HG03280 (cell line): Measurements from ENCODE around the gene SPAM1.
"Not testable (repeated sequence)": the region's sequence is repeated elsewhere in the genome, so short reads cannot be mapped to it uniquely, and the experiment has no call there.

Source experiments
- ATAC-seq: cut with Tn5 transposase; IDR thresholded peaks from one replicate; pipeline ENCODE4 v1.9.1; 2021; ENCODE audit warnings: mild to moderate bottlenecking, moderate library complexity; ENCODE audit not compliant: unreplicated experiment

SPAM1 gene

DNA sequence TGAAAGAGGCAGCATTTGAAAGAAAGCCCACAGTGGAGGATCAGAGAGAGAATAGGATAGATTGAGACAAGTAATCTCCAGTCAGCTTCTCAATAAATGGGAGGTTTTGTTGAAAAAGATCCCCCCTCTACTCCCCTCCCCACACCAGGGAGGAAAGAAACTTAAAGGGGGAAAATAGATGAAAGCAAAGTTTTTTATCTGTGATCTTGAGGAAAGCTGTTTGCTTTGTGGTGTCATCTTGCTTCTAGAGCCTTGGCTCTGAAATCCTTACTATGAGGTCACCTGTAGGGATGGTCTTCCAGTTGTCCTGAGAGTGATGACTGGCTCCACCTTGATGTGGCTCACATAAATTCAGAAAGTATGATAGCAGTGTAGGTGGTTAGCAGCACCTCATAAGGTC, at the start of gene SPAM1:
SPAM1 (plus strand) TSS at position 301 of the 400 bp plus-strand sequence. CDS start 28,330 bp downstream, outside the sequence.
- ATAC-seq = no peak

DNA sequence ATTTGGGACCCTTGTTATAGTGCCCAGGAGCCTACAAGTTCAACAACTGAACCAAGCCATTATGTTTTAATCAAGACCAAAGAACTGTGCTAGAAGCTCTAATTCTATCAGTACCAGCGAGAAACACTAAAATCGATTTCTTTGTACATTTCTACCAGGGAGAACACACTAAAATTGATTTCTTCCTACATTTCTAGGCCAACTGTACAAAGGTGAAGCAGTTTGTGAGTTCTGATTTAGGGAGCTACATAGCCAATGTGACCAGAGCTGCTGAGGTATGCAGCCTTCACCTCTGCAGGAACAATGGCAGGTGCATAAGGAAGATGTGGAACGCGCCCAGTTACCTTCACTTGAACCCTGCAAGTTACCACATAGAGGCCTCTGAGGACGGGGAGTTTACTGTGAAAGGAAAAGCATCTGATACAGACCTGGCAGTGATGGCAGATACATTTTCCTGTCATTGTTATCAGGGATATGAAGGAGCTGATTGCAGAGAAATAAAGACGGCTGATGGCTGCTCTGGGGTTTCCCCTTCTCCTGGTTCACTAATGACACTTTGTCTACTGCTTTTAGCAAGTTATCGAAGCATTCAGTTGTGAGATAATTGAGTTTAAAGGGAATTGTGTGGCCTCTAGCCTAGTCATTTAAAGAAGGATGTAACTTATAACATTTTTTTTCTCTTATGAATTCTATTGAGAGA, 48.3 kb upstream of the SPAM1 start:
- no peak for ATAC-seq

DNA sequence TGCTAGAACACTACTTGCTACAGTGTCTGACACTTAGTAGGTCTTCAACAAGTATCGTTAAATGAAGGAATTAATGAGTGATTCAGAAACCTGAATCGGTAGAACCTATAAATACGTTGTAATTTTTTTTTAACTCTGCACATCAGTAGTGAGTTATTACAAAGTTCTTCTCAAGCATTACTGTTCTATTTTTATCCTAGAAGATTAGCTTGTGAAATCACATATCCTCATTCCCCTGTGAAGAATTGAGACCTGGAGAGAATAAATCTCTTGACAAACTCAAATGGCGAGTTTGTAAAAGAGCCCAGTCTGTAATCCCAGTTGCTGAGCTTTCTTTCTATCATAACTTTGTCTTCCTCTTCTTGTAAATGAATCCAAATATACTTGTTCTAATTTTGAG, 45.4 kb upstream of the SPAM1 start:
- ATAC-seq = no peak

- no peak for ATAC-seq
Measured at GRCh38 chr7:123881300-123881699, 43.7 kb upstream of the SPAM1 start.

GRCh38 chr7:123883154-123883553, 41.9 kb upstream of the SPAM1 start:
- ATAC-seq = no peak

DNA sequence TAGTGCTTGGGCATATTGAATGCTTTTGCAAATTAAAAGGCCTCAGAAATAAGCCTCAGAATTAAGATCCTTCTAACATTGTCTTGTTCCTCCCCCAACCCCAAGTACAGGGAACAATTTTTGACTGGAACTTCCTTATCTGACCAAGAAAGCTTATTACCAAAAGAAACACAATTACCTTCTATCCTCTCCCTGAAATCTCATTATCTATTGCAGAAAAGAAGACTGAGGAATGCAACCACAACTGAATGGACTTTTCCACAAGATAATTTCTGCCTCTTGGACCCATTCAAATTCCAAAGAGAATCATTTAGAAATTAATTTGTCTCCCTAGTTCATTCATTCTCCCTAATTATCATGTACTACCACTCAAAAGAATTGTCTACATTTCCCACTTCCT, 36.8 kb upstream of the SPAM1 start:
- no peak for ATAC-seq

DNA sequence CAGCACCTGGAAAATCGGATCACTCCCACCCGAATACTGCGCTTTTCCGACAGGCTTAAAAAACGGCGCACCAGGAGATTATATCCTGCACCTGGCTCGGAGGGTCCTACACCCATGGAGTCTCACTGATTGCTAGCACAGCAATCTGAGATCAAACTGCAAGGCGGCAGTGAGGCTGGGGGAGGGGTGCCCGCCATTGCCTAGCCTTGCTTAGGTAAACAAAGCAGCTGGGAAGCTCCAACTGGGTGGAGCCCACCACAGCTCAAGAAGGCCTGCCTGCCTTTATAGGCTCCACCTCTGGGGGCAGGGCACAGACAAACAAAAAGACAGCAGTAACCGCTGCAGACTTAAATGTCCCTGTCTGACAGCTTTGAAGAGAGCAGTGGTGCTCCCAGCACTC, 30.3 kb upstream of the SPAM1 start:
- ATAC-seq = not testable (repeated sequence)

DNA sequence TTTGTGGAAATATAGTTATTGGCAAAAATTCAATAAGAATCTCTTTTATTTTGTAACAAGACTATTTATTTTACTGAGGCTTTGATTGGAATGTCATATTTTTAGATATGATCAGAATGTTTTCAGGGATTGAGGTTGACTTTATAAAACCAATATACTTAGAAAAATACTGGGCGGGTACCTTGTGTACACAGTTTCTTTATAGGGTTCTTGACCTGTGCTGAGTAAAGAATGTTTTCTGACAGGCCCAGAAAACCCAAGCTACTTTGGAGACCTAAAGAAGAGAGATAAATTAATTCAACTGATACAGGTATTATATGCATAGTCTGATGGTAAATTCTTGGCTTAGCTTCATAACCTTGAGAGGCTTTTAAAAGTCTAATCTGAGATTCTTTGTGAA, 23.9 kb upstream of the SPAM1 start:
- no peak for ATAC-seq

DNA sequence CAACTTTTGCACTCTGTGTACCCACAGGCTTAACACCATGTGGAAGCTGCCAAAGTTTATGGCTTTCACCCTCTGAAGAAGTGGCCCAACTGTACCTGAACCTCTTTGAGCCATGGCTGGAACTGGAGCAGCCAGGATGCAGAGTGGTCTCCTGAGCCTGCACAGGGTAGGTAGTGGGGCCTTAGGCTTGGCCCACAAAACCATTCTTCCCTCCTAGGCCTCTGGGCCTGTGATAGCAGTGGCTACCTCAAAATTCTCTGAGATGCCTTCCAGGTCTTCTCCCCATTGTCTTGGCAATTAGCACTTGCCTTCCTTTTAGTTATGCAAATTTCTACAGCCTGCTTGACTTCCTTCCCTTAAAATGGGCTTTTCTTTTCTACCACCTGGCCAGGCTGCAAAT, 19.3 kb upstream of the SPAM1 start:
- no peak for ATAC-seq

- no peak for ATAC-seq
Measured at GRCh38 chr7:123916240-123916724, 8.8 kb upstream of the SPAM1 start.

DNA sequence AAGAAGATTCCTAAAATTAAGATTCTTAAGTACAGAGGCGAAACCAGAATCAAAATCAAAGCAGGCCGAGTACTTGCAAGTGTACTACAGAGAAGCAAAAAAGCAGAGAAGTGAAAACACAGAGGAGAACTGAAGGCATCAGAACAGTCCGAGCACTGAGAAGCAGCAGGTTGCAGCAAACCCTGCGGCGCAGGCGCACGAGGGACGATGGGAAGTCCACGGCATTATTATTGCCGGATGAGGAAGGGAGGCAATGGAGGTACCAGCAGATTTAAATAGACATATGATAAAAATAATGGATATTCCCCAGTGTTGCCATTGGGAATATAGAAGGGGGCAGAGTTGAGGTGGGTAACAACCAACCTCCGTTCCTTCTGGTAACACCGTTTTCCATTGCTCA, 7.2 kb upstream of the SPAM1 start:
- ATAC-seq = no peak

DNA sequence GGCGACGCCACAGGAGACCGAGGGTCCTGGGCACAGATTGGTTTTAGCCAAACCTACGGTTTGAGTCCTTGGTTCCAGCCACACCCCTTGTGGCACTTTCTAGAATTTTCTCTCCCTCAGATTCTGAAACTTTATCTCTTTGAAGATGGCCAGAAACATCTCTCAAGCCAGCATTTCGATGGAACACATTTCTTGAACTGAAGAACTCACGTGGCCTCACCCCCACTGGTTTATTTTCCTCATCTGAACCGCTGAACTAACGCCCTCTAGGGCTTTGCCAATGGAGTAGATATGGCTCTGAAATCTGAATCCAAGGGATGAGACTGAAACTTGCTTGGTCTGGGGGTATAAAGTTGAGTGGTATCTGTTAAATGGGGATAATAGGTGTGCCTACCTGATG, 6.7 kb upstream of the SPAM1 start:
- no peak for ATAC-seq

GRCh38 chr7:123923599-123923998, 1.4 kb upstream of the SPAM1 start:
- ATAC-seq = no peak

GRCh38 chr7:123929107-123929506, 4.1 kb downstream of the SPAM1 start:
- ATAC-seq = no peak

GRCh38 chr7:123929655-123930054, 4.6 kb downstream of the SPAM1 start:
- ATAC-seq = no peak

DNA sequence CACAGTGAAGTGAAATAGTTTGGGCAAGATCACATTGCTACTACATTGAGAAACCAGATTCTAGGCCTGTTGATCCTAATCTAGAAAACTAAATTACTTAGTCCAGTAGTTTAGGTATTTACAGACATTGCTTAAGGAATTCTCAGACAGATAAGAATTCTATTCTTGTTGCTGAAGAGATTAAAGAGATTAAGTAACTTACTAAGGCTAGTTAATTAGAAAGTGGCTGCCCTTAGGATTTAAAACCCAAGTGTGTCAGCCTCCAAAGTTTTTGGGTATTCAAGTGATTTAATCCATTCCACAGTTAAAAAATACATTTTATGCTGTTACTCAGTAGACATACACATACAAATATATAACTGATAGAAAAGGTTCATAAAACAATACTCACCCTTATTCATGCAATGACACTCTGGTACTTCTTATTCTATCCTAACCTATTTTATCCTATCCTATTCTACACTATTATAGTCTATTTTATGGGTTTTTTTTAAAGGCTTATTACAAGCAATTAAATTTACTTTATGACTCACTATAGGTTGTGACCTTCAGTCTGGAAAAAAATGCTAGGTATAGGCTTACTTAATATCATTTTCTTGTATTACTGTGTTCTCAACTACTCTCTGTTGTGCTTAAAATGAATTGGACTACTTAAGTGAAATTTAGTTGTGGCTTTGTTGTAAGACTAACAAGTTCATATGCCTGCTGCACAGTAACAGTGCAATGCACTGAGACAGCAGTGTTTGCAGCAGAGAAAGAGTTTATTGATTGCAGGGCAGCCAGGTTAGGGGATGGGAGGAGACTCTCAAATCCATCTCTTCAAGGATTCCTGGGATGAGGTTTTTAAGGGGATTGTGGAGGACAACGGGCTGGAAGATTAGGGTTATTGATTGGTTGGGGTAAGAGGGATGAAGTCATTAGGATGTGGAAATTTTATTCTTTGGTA, 10.7 kb downstream of the SPAM1 start:
- no peak for ATAC-seq

DNA sequence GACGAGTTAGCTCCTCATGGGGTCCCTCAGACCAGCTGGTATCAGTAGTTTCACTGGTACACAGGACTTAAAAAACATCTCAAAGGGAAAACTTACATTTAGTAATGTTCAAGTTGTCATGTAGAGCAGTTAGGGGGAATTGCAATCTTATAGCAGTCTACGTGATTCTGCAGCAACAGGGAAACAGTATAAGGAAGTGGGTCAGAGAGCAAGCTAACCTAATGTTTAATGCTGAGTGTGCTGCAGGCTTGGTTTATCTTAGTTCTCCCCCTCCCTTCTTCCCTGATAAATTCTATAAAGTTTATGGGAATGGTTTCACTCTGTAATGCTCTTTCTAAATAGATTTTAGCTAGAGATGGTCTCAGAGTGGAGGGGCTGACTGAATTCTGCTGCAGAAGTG, 11.3 kb downstream of the SPAM1 start:
- no peak for ATAC-seq

DNA sequence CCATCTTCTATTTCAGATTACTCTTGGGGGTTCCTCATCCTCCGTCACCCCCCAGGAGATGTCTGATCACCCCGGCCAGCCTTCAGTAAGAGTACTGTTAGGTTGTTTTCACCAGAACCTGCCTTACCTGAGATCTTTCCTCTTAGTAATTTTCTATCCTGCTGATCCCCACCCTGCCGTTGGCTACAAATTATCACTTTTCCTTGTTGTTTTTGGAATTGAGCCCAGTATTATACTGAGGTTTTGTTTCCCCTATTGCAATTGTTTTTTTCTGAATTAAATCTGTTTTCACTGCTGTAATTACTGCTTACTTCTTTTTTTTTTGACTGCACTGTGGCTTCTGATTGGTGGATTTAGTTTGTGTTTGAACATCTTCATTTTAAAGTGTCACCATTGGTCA, 14.7 kb downstream of the SPAM1 start:
- ATAC-seq = no peak

DNA sequence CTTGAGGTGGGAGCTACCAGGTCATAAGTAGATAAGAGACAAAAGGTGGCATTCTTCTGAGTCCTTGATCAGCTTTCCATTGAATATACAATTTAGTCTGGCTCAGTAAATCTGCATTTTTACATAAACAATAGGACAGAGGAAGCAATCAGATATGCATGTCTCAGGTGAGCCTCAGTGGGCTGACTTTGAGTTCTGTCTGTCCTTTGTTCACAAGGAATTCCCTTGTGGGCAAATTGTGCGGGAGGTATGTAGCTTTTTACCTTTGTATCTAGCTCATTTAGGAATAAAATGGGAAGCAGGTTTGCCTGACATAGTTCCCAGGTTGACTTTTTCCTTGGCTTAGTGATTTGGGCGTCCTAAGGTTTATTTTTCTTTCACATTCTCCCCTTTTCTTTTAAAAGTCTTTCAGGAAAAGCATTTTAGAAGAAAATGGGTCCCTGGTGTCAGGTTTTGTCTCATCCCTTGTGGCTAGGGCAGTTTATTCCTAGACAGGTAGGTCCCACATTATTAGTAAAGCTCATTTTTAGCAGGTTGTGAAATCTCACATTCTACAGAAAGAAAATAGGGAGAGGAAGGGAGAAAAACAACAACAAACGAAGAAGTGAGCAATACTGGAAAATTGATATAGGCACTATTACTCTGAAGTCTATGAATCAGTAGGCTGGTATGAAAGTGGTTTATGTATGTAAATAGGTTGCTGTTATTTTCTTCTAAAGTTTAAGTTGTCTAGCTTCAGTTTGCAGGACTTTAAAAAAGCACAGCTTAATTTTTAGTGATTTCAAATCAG, 16.5 kb downstream of the SPAM1 start:
- ATAC-seq = no peak

GRCh38 chr7:123944395-123944794, 19.4 kb downstream of the SPAM1 start:
- ATAC-seq = no peak

- ATAC-seq = no peak
Measured at GRCh38 chr7:123945938-123946337, 20.9 kb downstream of the SPAM1 start.
